Measurements from ENCODE around the gene PPP1R11. TPM values are rescaled to one million over a fixed set of nuclear protein-coding genes. Genes with fewer than 3 reads are reported as not detected.
A peak's percentile ranks its signal among the peaks of the same experiment; 100 is the strongest.

PPP1R11 gene
- total RNA-seq, 1 donor = 23.7 TPM

GRCh38 chr6:30061092-30061857 lies 5.7 kb upstream of the PPP1R11 start, which contains the start of gene POLR1H:
Gene POLR1H, plus strand, starts transcription at chr6:30061265. Its CDS starts 260 bp downstream, at chr6:30061525.
- peak within 1 kb of the TSS; percentile 96 for H3K4me3 ChIP-seq (ENCODE audit: low read depth, low read length)
- no peak for TF ChIP-seq CTCF (IDR thresholded peaks at IDR 0.05; ENCODE audit: insufficient read depth, low read depth, low read length)
- DNase-seq (ENCODE audit: low read depth) = peak; percentile 96

- peak overlapping the region; percentile 96 for H3K4me3 ChIP-seq (ENCODE audit: low read depth, low read length)
- DNase-seq (ENCODE audit: low read depth) = no peak
- no peak for TF ChIP-seq CTCF (IDR thresholded peaks at IDR 0.05; ENCODE audit: insufficient read depth, low read depth, low read length)
Measured at GRCh38 chr6:30061858-30062458, 5.0 kb upstream of the PPP1R11 start.

- no peak for TF ChIP-seq CTCF (IDR thresholded peaks at IDR 0.05; ENCODE audit: insufficient read depth, low read depth, low read length)
- no peak for DNase-seq (ENCODE audit: low read depth)
- no peak overlapping the region for H3K4me3 ChIP-seq (ENCODE audit: low read depth, low read length)
Measured at GRCh38 chr6:30062471-30063178, 4.4 kb upstream of the PPP1R11 start.

GRCh38 chr6:30063315-30063714 lies 3.7 kb upstream of the PPP1R11 start:
- H3K4me3 ChIP-seq (ENCODE audit: low read depth, low read length) = no peak overlapping the region
- no peak for DNase-seq (ENCODE audit: low read depth)
- no peak for TF ChIP-seq CTCF (IDR thresholded peaks at IDR 0.05; ENCODE audit: insufficient read depth, low read depth, low read length)

- no peak for DNase-seq (ENCODE audit: low read depth)
- H3K4me3 ChIP-seq (ENCODE audit: low read depth, low read length) = peak overlapping the region; percentile 88
Measured at GRCh38 chr6:30066082-30066481, 916 bp upstream of the PPP1R11 start.

More at GRCh38 chr6:30066082-30066481, 916 bp upstream of the PPP1R11 start:
- no peak for TF ChIP-seq CTCF (IDR thresholded peaks at IDR 0.05; ENCODE audit: insufficient read depth, low read depth, low read length)

All from fibroblast of villous mesenchyme (primary cell).